ENCODE measurements around the gene GPC3. TPM values are rescaled to one million over a fixed set of nuclear protein-coding genes. Genes with fewer than 3 reads are reported as not detected.

Gene GPC3
- total RNA-seq, 1 experiment from 2014 or later, result 0.98 TPM

- Histone ChIP-seq H3K4me1 (ENCODE audit: control insufficient read depth in 1 of 2, insufficient read depth in 2 of 2, low read length in 2 of 2) (no peaks in the 10 kb centered on the region; a peak in 1 of 4 replicates), H3K27me3 (ENCODE audit: insufficient read depth, low read length) (no peaks in the 10 kb centered on the region), H3K9me3 (ENCODE audit: control insufficient read depth in 1 of 2, insufficient read depth in 1 of 2, low read depth in 1 of 2, low read length in 2 of 2) (no peaks in the 10 kb centered on the region), H3K9me2 (ENCODE audit: insufficient read depth) (no peaks in the 10 kb centered on the region), H3K4me2 (ENCODE audit: low read length) (no peak overlapping the region), H3K9ac (ENCODE audit: low read length) (no peak overlapping the region), H2AFZ (ENCODE audit: low read depth, low read length, poor library complexity, severe bottlenecking) (no peak overlapping the region), H3K36me3 (ENCODE audit: control insufficient read depth in 1 of 2, insufficient read depth in 2 of 2, low read length in 2 of 2) (no peaks in the 10 kb centered on the region), H3K4me3 (replicated peaks in 1 of 2; ENCODE audit: low read depth in 1 of 2, low read length in 2 of 2) (no peak overlapping the region), H4K20me1 (ENCODE audit: insufficient read depth) (no peaks in the 10 kb centered on the region), H3K79me2 (ENCODE audit: insufficient read depth, low read length) (no peaks in the 10 kb centered on the region), H3K27ac (ENCODE audit: low read depth, low read length) (no peak overlapping the region)
- DNase-seq (ENCODE audit: low read depth, low spot score), result no peak
- RAD21 ChIA-PET (ENCODE audit: low non-redundant PET in 1 of 2, low total read pairs in 2 of 2, uncharacterized antibody in 2 of 2, unreplicated experiment in 2 of 2), result no interaction called here
- no TSS peak for BruUV-seq (replicated peaks)
- ATAC-seq, result no peak
- POLR2A ChIA-PET, result no interaction called here
- CTCF ChIA-PET, result no interaction called here
- intact Hi-C loops (cut with micrococcal nuclease), result no loop called here
- TF ChIP-seq FOSL1 (IDR thresholded peaks at IDR 0.05; ENCODE audit: low read depth) (no peak), YY1 (IDR thresholded peaks at IDR 0.05; ENCODE audit: extremely low read depth, insufficient replicate concordance, low read depth, low read length) (no peak), ZNF274 (IDR thresholded peaks at IDR 0.05; ENCODE audit: low read depth, low read length) (no peak), SIN3A (IDR thresholded peaks at IDR 0.05; ENCODE audit: low read depth) (no peak), TCF7L2 (IDR thresholded peaks at IDR 0.05; ENCODE audit: borderline replicate concordance, extremely low read depth, insufficient read depth, insufficient read length) (no peak), JUND (IDR thresholded peaks at IDR 0.05) (no peak), CEBPB (IDR thresholded peaks at IDR 0.05; ENCODE audit: low read depth) (no peak), POLR2AphosphoS5 (IDR thresholded peaks at IDR 0.05; ENCODE audit: low read depth, low read length) (no peak)
These were observed 584 bp downstream of the GPC3 start for GRCh38 chrX:133984857-133985163.

GRCh38 chrX:133983974-133984845 lies 1.2 kb downstream of the GPC3 start:
- ATAC-seq (no peak), DNase-seq (ENCODE audit: low read depth, low spot score) (no peak)
- H3K27me3 ChIP-seq (ENCODE audit: insufficient read depth, low read length), result no peaks in the 10 kb centered on the region
- no peaks in the 10 kb centered on the region for H3K9me3 ChIP-seq (ENCODE audit: control insufficient read depth in 1 of 2, insufficient read depth in 1 of 2, low read depth in 1 of 2, low read length in 2 of 2)
- BruUV-seq (replicated peaks), result no TSS peak
- H4K20me1 ChIP-seq (ENCODE audit: insufficient read depth), result no peaks in the 10 kb centered on the region
- no peaks in the 10 kb centered on the region; a peak in 1 of 4 replicates for H3K4me1 ChIP-seq (ENCODE audit: control insufficient read depth in 1 of 2, insufficient read depth in 2 of 2, low read length in 2 of 2)
- intact Hi-C loops (cut with micrococcal nuclease), result no loop called here
- H2AFZ ChIP-seq (ENCODE audit: low read depth, low read length, poor library complexity, severe bottlenecking), result no peak overlapping the region
- no peak overlapping the region for H3K9ac ChIP-seq (ENCODE audit: low read length)
- no peak overlapping the region for H3K4me3 ChIP-seq (replicated peaks in 1 of 2; ENCODE audit: low read depth in 1 of 2, low read length in 2 of 2)
- no peaks in the 10 kb centered on the region for H3K79me2 ChIP-seq (ENCODE audit: insufficient read depth, low read length)
- RAD21 ChIA-PET (ENCODE audit: low non-redundant PET in 1 of 2, low total read pairs in 2 of 2, uncharacterized antibody in 2 of 2, unreplicated experiment in 2 of 2), result no interaction called here
- POLR2A ChIA-PET, result no interaction called here
- H3K36me3 ChIP-seq (ENCODE audit: control insufficient read depth in 1 of 2, insufficient read depth in 2 of 2, low read length in 2 of 2), result no peaks in the 10 kb centered on the region
- TF ChIP-seq RAD21 (IDR thresholded peaks at IDR 0.05; ENCODE audit: low read depth) (no peak), YY1 (IDR thresholded peaks at IDR 0.05; ENCODE audit: extremely low read depth, insufficient replicate concordance, low read depth, low read length) (no peak), POLR2AphosphoS5 (IDR thresholded peaks at IDR 0.05; ENCODE audit: low read depth, low read length) (no peak), SIN3A (IDR thresholded peaks at IDR 0.05; ENCODE audit: low read depth) (no peak), POLR2A (IDR thresholded peaks at IDR 0.05; ENCODE audit: borderline replicate concordance, extremely low read depth, insufficient read depth, insufficient read length) (no peak), MAX (IDR thresholded peaks at IDR 0.05) (no peak)
- no peak overlapping the region for H3K4me2 ChIP-seq (ENCODE audit: low read length)
- H3K9me2 ChIP-seq (ENCODE audit: insufficient read depth), result no peaks in the 10 kb centered on the region
- H3K27ac ChIP-seq (ENCODE audit: low read depth, low read length), result no peak overlapping the region
- CTCF ChIA-PET, result no interaction called here
